Activated B cell treated with CpG ODN at 0.5 μM for 24 hours (primary cell): Measurements from ENCODE around the gene ENO1. TPM values are rescaled to one million over a fixed set of nuclear protein-coding genes. Genes with fewer than 3 reads are reported as not detected.
A peak's percentile ranks its signal among the peaks of the same experiment; 100 is the strongest.

Experiments
- ATAC-seq: fragments of 200-7000 bp; cut with Tn5 transposase; one replicate; pipeline ENCODE4 v1.10.0; 2021; ENCODE audit warnings: low read depth, mild to moderate bottlenecking, moderate library complexity
- CTCF ChIA-PET: fragments of 350-600 bp; sonication (Branson Sonifier 250); formaldehyde crosslinking; loops from one replicate; lab custom pipeline; 2021; ENCODE audit warnings: antibody characterized with exemption; lab: Charles Lee
- POLR2A ChIA-PET: fragments of 350-600 bp; sonication (Branson Sonifier 250); formaldehyde crosslinking; loops from one replicate; lab custom pipeline; 2021; ENCODE audit warnings: antibody characterized with exemption; lab: Charles Lee
- DNase-seq: peaks from one replicate; pipeline ENCODE4 v3.0.0; 2022
- H3K27ac Mint-ChIP-seq: one replicate; pipeline ENCODE4 v1.8.0; 2020; ENCODE audit warnings: mixed read lengths
- H3K27me3 Mint-ChIP-seq: one replicate; pipeline ENCODE4 v1.8.0; 2021; ENCODE audit warnings: mixed read lengths
- H3K36me3 Mint-ChIP-seq: one replicate; pipeline ENCODE4 v1.8.0; 2021; ENCODE audit warnings: low read depth, mixed read lengths
- H3K4me1 Mint-ChIP-seq: one replicate; pipeline ENCODE4 v1.8.0; 2021; ENCODE audit warnings: mixed read lengths
- H3K4me3 Mint-ChIP-seq: one replicate; pipeline ENCODE4 v1.8.0; 2020; ENCODE audit warnings: mild to moderate bottlenecking, mixed read lengths
- H3K9me3 Mint-ChIP-seq: one replicate; pipeline ENCODE4 v1.8.0; 2020; ENCODE audit warnings: mixed read lengths
- intact Hi-C: fragments of 100-400 bp; cut with micrococcal nuclease; formaldehyde crosslinking; loops from one replicate; pipeline ENCODE4 v1.15.1; 2024
- total RNA-seq: library from RNA; stranded (reverse); gene quantifications from 2 replicates; pipeline ENCODE4 v1.2.3, GENCODE V29; 2022
- TF ChIP-seq, protein P1 (sequence below): fragments of 200-600 bp; IDR thresholded peaks from one replicate; pipeline ENCODE4 v1.8.0; 2022; ENCODE audit warnings: antibody characterized with exemption, mild to moderate bottlenecking

The ENO1 gene
- total RNA-seq, 1 donor from 2014 or later = 837 TPM

DNA sequence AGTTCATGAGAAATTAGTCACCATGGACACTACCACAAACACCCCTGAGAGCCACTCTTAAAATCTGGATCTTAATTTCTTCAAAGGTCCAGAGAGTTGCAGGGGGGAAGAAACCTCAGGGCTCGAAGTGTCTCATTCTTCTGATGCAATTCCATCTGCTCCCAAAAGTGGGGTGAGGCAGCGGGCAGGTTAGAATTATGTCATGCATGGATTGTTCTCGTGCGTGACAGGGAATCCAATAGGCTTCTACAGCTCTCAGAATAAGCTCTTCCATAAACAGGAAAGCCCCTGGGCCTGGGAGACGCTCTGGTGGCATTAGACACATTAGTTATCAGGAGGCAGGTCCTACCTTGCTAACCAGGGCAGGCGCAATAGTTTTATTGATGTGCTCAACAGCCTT lies 8.4 kb downstream of the ENO1 start:
- ATAC-seq = no peak
- H3K36me3 Mint-ChIP-seq = peaks cover 92% of the 10 kb centered on the region
- H3K4me3 Mint-ChIP-seq = no peak overlapping the region
- no peak for DNase-seq
- peak overlapping the region; percentile 4 for H3K27ac Mint-ChIP-seq
- peaks cover 43% of the 10 kb centered on the region for H3K4me1 Mint-ChIP-seq
- CTCF ChIA-PET = interaction anchor here (0.7 kb wide), 1 partner anchor 21 kb away, joined by 3 read pairs; no protein-coding TSS in a partner anchor
- TF ChIP-seq, protein P1, sequence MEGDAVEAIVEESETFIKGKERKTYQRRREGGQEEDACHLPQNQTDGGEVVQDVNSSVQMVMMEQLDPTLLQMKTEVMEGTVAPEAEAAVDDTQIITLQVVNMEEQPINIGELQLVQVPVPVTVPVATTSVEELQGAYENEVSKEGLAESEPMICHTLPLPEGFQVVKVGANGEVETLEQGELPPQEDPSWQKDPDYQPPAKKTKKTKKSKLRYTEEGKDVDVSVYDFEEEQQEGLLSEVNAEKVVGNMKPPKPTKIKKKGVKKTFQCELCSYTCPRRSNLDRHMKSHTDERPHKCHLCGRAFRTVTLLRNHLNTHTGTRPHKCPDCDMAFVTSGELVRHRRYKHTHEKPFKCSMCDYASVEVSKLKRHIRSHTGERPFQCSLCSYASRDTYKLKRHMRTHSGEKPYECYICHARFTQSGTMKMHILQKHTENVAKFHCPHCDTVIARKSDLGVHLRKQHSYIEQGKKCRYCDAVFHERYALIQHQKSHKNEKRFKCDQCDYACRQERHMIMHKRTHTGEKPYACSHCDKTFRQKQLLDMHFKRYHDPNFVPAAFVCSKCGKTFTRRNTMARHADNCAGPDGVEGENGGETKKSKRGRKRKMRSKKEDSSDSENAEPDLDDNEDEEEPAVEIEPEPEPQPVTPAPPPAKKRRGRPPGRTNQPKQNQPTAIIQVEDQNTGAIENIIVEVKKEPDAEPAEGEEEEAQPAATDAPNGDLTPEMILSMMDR = no peak
- intact Hi-C loops = loop anchor here (10.0 kb wide), 1 partner anchor 1085 kb away; the partner anchor contains the start of gene PER3
- no peaks in the 10 kb centered on the region for H3K27me3 Mint-ChIP-seq
- no peaks in the 10 kb centered on the region for H3K9me3 Mint-ChIP-seq
- POLR2A ChIA-PET = interaction anchor here (0.5 kb wide), 1 partner anchor 445 kb away, joined by 5 read pairs; no protein-coding TSS in a partner anchor

DNA sequence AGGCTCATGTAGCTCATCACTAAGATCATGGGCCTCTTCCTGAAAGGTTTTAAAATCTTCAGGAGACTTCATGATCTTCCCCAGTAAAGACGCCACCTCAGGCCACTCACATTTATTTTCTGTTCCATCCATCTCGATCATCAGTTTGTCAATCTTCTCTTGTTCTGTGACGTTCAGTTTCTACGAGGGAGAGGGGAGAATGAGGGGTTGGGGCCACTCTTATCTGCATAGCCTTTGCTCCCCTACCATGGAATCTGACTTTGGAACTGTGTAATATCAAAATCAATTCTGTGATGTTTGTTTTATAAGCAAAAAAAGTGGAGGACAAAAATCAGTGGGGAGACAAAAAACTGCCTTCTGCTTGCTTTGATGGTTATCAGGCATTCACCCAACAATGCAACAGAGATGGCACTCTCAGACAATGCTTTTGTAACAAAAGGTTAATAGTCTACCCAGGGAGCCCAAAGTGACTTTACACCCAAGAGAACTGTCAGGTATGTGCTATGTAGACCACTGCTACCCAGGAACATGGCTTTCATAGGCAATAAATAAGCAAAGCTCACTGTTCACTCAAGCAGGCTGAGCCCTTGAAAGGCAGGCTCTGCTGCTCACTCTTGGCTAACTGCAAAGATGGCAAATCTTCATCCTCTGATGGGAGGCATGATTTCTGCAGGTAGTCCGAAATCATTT lies 10.5 kb downstream of the ENO1 start:
- no peaks in the 10 kb centered on the region for H3K9me3 Mint-ChIP-seq
- no peak for ATAC-seq
- TF ChIP-seq, protein P1 = no peak
- intact Hi-C loops = no loop called here
- no peak for DNase-seq
- H3K4me3 Mint-ChIP-seq = no peak overlapping the region
- H3K27me3 Mint-ChIP-seq = no peaks in the 10 kb centered on the region
- ChIA-PET POLR2A (interaction anchor here (0.5 to 4.5 kb wide), 3 partner anchors 10 to 488 kb away, joined by 3 to 26 read pairs (median 4); partner anchors contain the start of gene ENO1), CTCF (interaction anchor here (0.6 to 1.9 kb wide), 2 partner anchors 9 to 19 kb away, joined by 3 to 5 read pairs; no protein-coding TSS in a partner anchor)
- peaks cover 94% of the 10 kb centered on the region for H3K36me3 Mint-ChIP-seq
- H3K4me1 Mint-ChIP-seq = peaks cover 26% of the 10 kb centered on the region
- H3K27ac Mint-ChIP-seq = no peak overlapping the region

DNA sequence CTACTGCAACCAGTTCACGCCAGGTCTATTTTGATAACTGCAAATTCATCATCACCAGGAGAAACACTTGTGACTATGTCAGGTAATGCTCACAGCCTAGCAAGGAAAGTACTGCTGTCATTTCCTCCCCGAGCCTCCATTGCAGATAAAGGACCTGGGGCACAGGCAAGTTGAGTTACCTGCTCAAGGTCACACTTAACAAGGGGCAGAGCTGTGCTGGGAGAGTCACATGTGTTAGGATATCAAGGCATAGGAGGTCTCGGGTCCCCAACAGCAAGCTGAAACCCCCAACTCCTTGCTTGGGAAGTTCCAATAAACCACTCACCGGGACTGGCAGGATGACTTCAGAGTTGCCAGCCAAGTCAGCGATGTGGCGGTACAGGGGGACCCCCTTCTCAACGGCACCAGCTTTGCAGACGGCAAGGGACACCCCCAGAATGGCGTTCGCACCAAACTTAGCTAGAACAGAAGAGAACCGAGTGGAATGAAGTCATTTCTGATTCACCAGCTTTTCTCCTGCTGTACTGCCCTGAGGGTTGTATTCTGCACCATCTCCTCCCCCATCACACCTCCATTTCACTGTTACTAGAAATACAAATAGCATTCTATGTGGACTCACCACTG lies 11.6 kb downstream of the ENO1 start:
- Mint-ChIP-seq H3K27ac (no peak overlapping the region), H3K4me1 (peaks cover 19% of the 10 kb centered on the region), H3K36me3 (peaks cover 94% of the 10 kb centered on the region), H3K4me3 (no peak overlapping the region), H3K27me3 (no peaks in the 10 kb centered on the region), H3K9me3 (no peaks in the 10 kb centered on the region)
- POLR2A ChIA-PET = interaction anchor here (4.5 kb wide), 1 partner anchor 11 kb away, joined by 26 read pairs; the partner anchor contains the start of gene ENO1
- intact Hi-C loops = no loop called here
- CTCF ChIA-PET = interaction anchor here (0.6 kb wide), 1 partner anchor 18 kb away, joined by 3 read pairs; no protein-coding TSS in a partner anchor
- TF ChIP-seq, protein P1 = no peak
- ATAC-seq (no peak), DNase-seq (no peak)

DNA sequence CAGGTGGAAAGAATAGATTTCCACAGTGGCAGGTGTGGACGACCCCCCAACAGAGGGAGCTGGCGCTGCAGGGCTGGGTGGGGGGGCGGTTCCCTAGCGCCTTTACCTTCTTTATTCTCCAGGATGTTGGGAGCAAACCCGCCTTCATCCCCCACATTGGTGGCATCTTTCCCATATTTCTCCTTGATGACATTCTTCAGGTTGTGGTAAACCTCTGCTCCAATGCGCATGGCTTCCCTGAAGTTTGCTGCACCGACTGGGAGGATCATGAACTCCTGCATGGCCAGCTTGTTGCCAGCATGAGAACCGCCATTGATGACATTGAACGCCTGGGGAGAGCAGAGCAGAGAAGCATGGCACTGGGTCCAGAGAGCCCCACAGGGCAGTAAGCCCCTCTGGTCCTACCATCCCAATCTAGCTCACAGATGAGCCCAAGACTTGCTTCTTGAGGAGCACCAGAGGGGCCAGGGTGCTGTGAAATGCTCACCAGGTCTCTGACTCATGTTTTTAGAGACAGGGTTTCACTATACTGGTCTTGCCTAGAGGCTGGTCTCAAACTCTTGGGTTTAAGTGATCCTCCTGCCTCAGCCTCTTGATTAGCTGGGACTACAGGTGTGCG lies 12.2 kb downstream of the ENO1 start:
- DNase-seq (no peak), ATAC-seq (no peak)
- ChIA-PET POLR2A (interaction anchor here (0.7 to 4.5 kb wide), 4 partner anchors 9 to 51 kb away, joined by 3 to 26 read pairs (median 6); partner anchors contain the start of gene ENO1), CTCF (interaction anchor here (2.3 kb wide), 1 partner anchor 17 kb away, joined by 8 read pairs; no protein-coding TSS in a partner anchor)
- Mint-ChIP-seq H3K4me1 (peaks cover 13% of the 10 kb centered on the region), H3K27ac (no peak overlapping the region), H3K27me3 (no peaks in the 10 kb centered on the region), H3K36me3 (peaks cover 94% of the 10 kb centered on the region), H3K9me3 (no peaks in the 10 kb centered on the region), H3K4me3 (no peak overlapping the region)
- TF ChIP-seq, protein P1 = no peak
- intact Hi-C loops = no loop called here
